GM12878 (cell line): Measurements from ENCODE around the gene MSI2. TPM values are rescaled to one million over a fixed set of nuclear protein-coding genes. Genes with fewer than 3 reads are reported as not detected.

ENCODE experiments used
- ATAC-seq: fragments of 200-7000 bp; cut with Tn5 transposase; 3 replicates; pipeline ENCODE4 v1.9.1; 2020; ENCODE audit warnings: mild to moderate bottlenecking, moderate library complexity
- BruUV-seq: library from RNA; stranded (reverse); fragments of 400-500 nt; replicated peaks from 2 replicates; lab custom pipeline; 2021; lab: Mats Ljungman, UMichigan
- CTCF ChIA-PET: fragments of 300-600 bp; sonication (Branson Sonifier 250); formaldehyde crosslinking; extraction: SDS; loops from one replicate; lab custom pipeline; 2021; ENCODE audit warnings: inconsistent platforms; lab: Yijun Ruan, JAX
- POLR2A ChIA-PET: fragments of 350-600 bp; formaldehyde crosslinking; extraction: SDS; loops from one replicate; lab custom pipeline; 2021; ENCODE audit warnings: inconsistent platforms; lab: Charles Lee
- RAD21 ChIA-PET: fragments of 300-600 bp; sonication (Branson Sonifier 250); formaldehyde crosslinking; loops from one replicate; lab custom pipeline; 2023; ENCODE audit warnings: antibody characterized with exemption; ENCODE audit not compliant: unreplicated experiment; lab: Charles Lee
- SMC1A ChIA-PET: fragments of 300-600 bp; sonication (Branson Sonifier 250); formaldehyde crosslinking; loops from one replicate; lab custom pipeline; 2023; ENCODE audit not compliant: unreplicated experiment, uncharacterized antibody; lab: Charles Lee
- DNase-seq: peaks from one replicate; pipeline ENCODE4 v3.0.0-alpha.2; 2011; ENCODE audit warnings: low read depth, low spot score
- FAIRE-seq: peaks from 3 replicates; lab custom pipeline; 2011; peaks lifted over from hg19 to GRCh38; lab: Jason Lieb, UNC
- H2AFZ ChIP-seq: 2 replicates; pipeline ENCODE4 v1.6.0; 2011; ENCODE audit warnings: low read depth, low read length, control low read depth; ENCODE audit not compliant: control insufficient read depth
- H3K27ac ChIP-seq: 2 replicates; pipeline ENCODE4 v1.5.1; 2011; ENCODE audit warnings: control low read depth; ENCODE audit not compliant: control insufficient read depth, insufficient read depth
- H3K27me3 ChIP-seq, 2 experiments: replicated peaks in 1 of 2; 2 replicates each; pipeline versions ENCODE4 v1.6.0 to v1.6.1; 2011; ENCODE audit warnings: low read length in 1 of 2; ENCODE audit not compliant: control insufficient read depth in 2 of 2, insufficient read depth in 2 of 2
- H3K36me3 ChIP-seq, 2 experiments: 2 replicates each; pipeline ENCODE4 v1.5.1; 2011; ENCODE audit warnings: low read length in 1 of 2; ENCODE audit not compliant: control insufficient read depth in 2 of 2, insufficient read depth in 2 of 2
- H3K4me1 ChIP-seq: 2 replicates; pipeline ENCODE4 v1.6.1; 2011; ENCODE audit warnings: mild to moderate bottlenecking, low read length, moderate library complexity, mixed read lengths; ENCODE audit not compliant: control insufficient read depth, insufficient read depth
- H3K4me2 ChIP-seq: 2 replicates; pipeline ENCODE4 v1.6.0; 2011; ENCODE audit warnings: control low read depth; ENCODE audit not compliant: control insufficient read depth, insufficient read depth
- H3K4me3 ChIP-seq: fragments of 200-600 bp; sonication (generic); 2 replicates; pipeline ENCODE4 v1.5.1; 2016
- H3K79me2 ChIP-seq: 2 replicates; pipeline ENCODE4 v1.6.0; 2011; ENCODE audit warnings: low read length; ENCODE audit not compliant: control insufficient read depth, insufficient read depth
- H3K9ac ChIP-seq: 2 replicates; pipeline ENCODE4 v1.8.0; 2011; ENCODE audit warnings: low read length, control low read depth, mixed read lengths; ENCODE audit not compliant: control insufficient read depth, insufficient read depth
- H3K9me3 ChIP-seq: replicated peaks from 3 replicates; pipeline ENCODE4 v1.5.1; 2011; ENCODE audit warnings: mild to moderate bottlenecking, low read length; ENCODE audit not compliant: control insufficient read depth, insufficient read depth
- H4K20me1 ChIP-seq: 2 replicates; pipeline ENCODE4 v1.6.0; 2011; ENCODE audit not compliant: control insufficient read depth, insufficient read depth
- ATF7 ChIP-seq: fragments of 450-650 bp; IDR thresholded peaks from 2 replicates; pipeline ENCODE4 v1.6.1; 2016; ENCODE audit warnings: low read depth, mild to moderate bottlenecking
- FOXM1 ChIP-seq: IDR thresholded peaks from 2 replicates; pipeline ENCODE4 v1.6.1; 2012; ENCODE audit warnings: low read depth, mild to moderate bottlenecking, inconsistent platforms, low read length, moderate library complexity
- IKZF2 ChIP-seq, 2 experiments: fragments of 450-650 bp; IDR thresholded peaks; 2 replicates each; pipeline ENCODE4 v1.6.1; 2017; ENCODE audit warnings: mild to moderate bottlenecking in 2 of 2, moderate library complexity in 2 of 2
- JUNB ChIP-seq: IDR thresholded peaks from 2 replicates; pipeline ENCODE4 v1.6.1; 2016; ENCODE audit warnings: antibody characterized with exemption, mild to moderate bottlenecking
- KAT2A ChIP-seq: conservative IDR thresholded peaks from 2 replicates; pipeline ENCODE4 v1.6.1; 2011; ENCODE audit warnings: low read depth, low read length; ENCODE audit not compliant: control insufficient read depth
- MYC ChIP-seq: IDR thresholded peaks from 2 replicates; pipeline ENCODE4 v1.6.1; 2011; ENCODE audit warnings: mild to moderate bottlenecking, low read length, moderate library complexity, inconsistent platforms; ENCODE audit not compliant: insufficient read depth, insufficient replicate concordance, insufficient read length, severe bottlenecking
- NR2F1 ChIP-seq: fragments of 450-650 bp; conservative IDR thresholded peaks from 2 replicates; pipeline ENCODE4 v1.6.1; 2017; ENCODE audit warnings: mild to moderate bottlenecking
- ZNF687 ChIP-seq: fragments of 450-650 bp; IDR thresholded peaks from 2 replicates; pipeline ENCODE4 v1.6.1; 2017; ENCODE audit warnings: mild to moderate bottlenecking, moderate library complexity
- WGBS: methylation state at CpG from one replicate; pipeline ENCODE4 v1.1.6; 2016; ENCODE audit warnings: low lambda C conversion rate; ENCODE audit not compliant: insufficient replicate concordance, insufficient coverage; ENCODE audit errors: missing lambda C conversion rate; 5-methylcytosine and 5-hydroxymethylcytosine counted together
- in situ Hi-C: fragments of 300-500 bp; cut with MboI; formaldehyde crosslinking; loops from 9 replicates; pipeline ENCODE4 v1.14.3; 2018; ENCODE audit warnings: mixed read lengths
- intact Hi-C: fragments of 100-400 bp; cut with micrococcal nuclease; formaldehyde crosslinking; loops from one replicate; pipeline ENCODE4 v1.14.2; 2022; ENCODE audit not compliant: unreplicated experiment
- polyA plus RNA-seq, 11 experiments: library from polyadenylated mRNA; depleted of rRNA in 4 of 11; unstranded in 6 of 11; stranded (reverse) in 5 of 11; fragments of >200 nt; fragmentation: Nextera tagmentation in 4 of 11; fragmentation: Illumina TruSeq in 1 of 11; extraction: Ambion mirVana in 4 of 11; extraction: Trizol in 1 of 11; gene quantifications; 1 replicate in 1 of 11; 2 replicates in 10 of 11; pipeline versions ENCODE4 v1.2.1 to v1.2.3, GENCODE V29; 2011 to 2016; ENCODE audit warnings: inconsistent platforms in 2 of 11, missing spikeins in 2 of 11, low read depth in 1 of 11
- total RNA-seq, 4 experiments: library from RNA; depleted of rRNA in 3 of 4; stranded (reverse); fragments of >200 nt in 3 of 4; fragmentation: Illumina TruSeq in 1 of 4; extraction: Trizol in 1 of 4; gene quantifications; 2 replicates each; pipeline versions ENCODE4 v1.2.1 to v1.2.3, GENCODE V29; 2013 to 2021

Gene MSI2
- total and polyA plus RNA-seq, 10 of the 15 experiments (the other 5 are each of a cell fraction or from before 2014, with no cell fraction given), result 6.1 to 76.1 (median 42.0) TPM

DNA sequence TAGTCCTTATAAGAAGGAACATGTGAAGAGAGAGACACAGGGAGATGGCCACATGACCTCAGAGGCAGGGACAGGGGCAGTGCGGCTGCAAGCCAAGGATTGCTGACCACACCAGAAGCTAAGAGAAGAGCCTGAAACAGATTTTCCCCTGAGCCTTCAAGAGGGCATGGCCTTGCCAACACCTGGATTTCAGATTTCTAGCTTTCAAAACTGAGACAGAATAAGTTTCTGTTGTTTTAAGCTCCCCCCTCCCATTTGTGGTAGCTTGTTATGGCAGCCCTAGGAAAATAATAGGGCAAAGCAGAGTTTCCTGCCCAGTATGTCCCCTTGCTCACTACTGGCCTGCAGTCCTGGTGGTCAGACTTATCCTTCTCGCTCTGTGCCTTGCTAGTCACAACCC lies 284.3 kb downstream of the MSI2 start (continued):
- TF ChIP-seq FOXM1 (no peak), ZNF687 (no peak), KAT2A (no peak), ATF7 (no peak)

GRCh38 chr17:57541049-57541448 lies 284.7 kb downstream of the MSI2 start:
- ATAC-seq, result no peak; the same call in 2 of the 3 replicates
- Histone ChIP-seq H3K79me2 (no peaks in the 10 kb centered on the region; the same call in 1 of the 2 replicates), H3K36me3 (peaks cover 0 to 2% of the 10 kb centered on the region in 2 experiments; a peak in 3 of 4 replicates), H3K4me1 (peaks cover 31% of the 10 kb centered on the region), H3K9ac (no peak overlapping the region; the same call in 1 of the 2 replicates), H4K20me1 (no peaks in the 10 kb centered on the region), H3K27me3 (no peaks in the 10 kb centered on the region), H3K27ac (peak overlapping the region; percentile 37), H2AFZ (no peak overlapping the region), H3K9me3 (no peaks in the 10 kb centered on the region; the same call in 2 of the 3 replicates), H3K4me3 (no peak overlapping the region), H3K4me2 (0 out of 2 replicates have a peak overlapping the region, but pooled peaks have one; percentile 13)
- intact Hi-C loops (no loop called here), in situ Hi-C loops (no loop called here)
- no TSS peak for BruUV-seq
- WGBS, result 74% methylated on average over 4 of the region's 4 CpGs
- no peak for DNase-seq
- ChIA-PET RAD21 (no interaction called here), POLR2A (interaction anchor here (0.9 to 1.0 kb wide), 2 partner anchors 14 to 16 kb away, joined by 3 to 4 read pairs; no protein-coding TSS in a partner anchor), SMC1A (interaction anchor here (0.8 to 6.5 kb wide), 9 partner anchors 9 to 120 kb away, joined by 3 to 34 read pairs (median 4); no protein-coding TSS in a partner anchor), CTCF (interaction anchor here (0.7 to 4.0 kb wide), 3 partner anchors 12 to 101 kb away, joined by 3 to 38 read pairs (median 3); no protein-coding TSS in a partner anchor)
- no peak for FAIRE-seq
- TF ChIP-seq IKZF2 (IDR thresholded peaks at IDR 0.05) (peak in 1 of 2 experiments; percentile 29; a peak in 1 of 4 replicates), JUNB (peak; percentile 53), NR2F1 (peak; percentile 33; the same call in 1 of the 2 replicates), MYC (no peak)
